Hematopoietic multipotent progenitor cell treated with erythropoietin and hydrocortisone succinate and interleukin-3 and kit ligand, for 4 days (in vitro differentiated cells): ENCODE measurements around the gene TASOR.

ENCODE experiments used
- DNase-seq: peaks from one replicate; pipeline ENCODE4 v3.0.0-alpha.2; 2015

The TASOR gene

DNA sequence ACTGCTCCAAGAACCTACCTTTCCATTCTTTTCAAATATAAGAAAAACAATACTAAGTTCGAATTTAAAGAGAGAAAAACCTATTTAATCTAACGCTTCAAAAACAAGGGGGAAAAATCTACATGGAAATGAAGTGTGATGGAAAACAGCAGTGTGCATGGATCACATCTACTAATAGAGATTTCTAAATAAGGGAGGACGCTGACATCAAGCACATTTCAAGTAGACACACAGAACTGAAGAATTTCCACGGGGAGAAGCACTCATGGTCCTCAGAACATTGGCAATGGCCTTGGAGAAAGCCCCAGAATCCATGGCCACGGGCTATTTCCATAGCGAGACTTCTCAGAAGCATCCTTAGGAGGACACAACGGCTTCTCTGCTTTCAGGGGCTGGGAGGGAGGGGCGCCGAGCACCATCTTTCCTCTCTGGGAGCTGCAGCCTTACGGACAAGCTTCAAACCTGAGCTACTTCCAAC lies 1.0 kb downstream of the TASOR start:
- DNase-seq: no peak

DNA sequence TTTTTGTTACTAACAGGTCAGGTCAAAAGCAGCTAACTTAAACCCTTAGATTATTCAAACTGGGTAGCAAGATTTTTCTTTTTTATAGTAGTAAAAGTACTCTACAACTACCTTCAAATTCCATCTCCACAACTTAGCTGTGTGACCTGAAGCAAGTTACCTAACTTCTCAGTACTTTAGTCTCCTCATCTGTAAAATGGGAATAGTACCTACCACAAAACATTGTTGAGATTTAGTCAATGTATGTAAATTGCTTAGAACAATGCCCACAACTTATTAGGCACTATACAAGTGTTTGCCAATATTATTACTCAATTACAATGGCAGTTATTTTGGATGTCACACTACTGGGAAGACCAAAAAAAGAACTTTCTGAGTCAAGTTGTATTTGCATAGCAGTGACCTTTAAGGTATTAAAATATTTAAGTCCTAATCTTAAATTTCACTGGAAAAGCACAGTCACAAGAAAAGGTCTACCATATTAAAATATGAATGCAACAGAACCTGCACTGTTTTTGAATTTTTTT lies 2.9 kb downstream of the TASOR start:
- no peak for DNase-seq

DNA sequence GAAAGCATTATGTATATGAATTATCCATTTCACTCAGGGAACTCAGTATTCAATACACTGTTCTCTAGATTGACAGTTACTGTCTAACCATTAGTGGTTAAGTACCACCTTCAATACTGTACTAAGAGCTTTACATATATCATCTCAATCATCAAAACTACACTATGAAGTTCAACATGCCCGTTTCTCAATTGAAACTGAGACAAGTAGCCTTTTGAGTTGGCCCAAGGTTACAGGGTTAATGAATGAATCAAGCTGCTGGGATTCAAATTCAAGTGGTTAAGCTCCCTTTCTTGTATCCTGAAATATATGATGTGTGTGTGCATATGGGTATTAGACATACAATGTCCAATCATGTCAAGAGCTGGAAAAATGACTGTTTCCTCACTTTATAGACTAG lies 5.8 kb downstream of the TASOR start:
- DNase-seq: no peak

DNA sequence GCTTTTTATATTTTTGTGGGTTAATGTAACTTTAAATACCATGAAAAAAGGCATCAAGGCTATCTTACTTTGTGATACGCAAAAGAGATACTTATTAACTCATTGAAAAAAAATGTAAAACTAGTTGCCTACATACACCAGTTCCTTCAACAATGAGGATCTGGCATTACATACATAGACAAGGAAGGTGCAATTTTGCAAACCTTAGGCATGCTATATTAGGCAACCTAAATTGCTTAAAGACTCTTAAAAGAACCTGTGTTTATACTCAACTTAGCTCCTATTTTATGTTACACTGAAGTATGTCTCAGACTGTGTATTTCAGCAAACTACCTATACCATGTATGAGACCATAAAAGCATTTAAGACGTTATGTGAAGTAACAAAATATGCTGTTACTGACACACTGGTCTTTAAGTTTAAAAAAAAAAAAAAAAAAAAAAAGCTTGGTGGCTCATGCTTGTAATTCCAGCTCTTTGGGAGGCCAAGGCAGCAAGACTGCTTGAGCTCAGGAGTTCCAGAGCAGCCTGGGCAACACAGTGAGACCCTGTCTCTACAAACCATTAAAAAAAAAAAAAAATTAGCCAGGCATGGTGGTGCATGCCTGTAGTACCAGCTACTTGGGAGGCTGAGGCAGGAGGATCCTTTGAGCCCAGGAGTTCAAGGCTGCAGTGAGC lies 9.1 kb downstream of the TASOR start:
- no peak for DNase-seq

DNA sequence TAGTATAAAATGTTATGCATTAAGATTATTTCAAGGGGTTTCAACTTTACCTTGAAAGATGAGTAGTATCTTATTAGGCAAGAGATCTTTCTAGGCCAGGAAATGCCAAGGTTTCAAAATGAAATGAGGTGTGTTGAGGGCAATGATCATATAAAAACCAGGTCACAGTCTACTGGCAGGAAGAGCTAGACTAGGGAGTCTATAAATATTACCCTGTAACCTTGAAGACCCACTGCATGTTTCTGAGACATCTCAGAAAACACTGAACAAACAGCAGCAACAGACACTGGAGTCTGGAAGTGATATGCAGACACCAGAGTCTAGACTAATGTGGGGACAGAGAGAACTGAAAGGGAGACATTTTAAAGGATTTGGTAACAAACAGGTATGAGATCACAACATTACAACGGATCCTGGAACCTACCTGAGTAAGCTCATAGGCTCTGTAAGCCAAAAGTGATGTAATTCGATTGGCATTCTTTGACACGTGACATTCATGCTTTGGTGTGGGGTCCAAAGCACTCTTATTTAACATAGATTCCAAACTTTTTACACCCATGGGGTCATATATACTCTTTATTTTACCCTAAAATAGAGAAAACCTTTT lies 15.0 kb downstream of the TASOR start:
- no peak for DNase-seq

DNA sequence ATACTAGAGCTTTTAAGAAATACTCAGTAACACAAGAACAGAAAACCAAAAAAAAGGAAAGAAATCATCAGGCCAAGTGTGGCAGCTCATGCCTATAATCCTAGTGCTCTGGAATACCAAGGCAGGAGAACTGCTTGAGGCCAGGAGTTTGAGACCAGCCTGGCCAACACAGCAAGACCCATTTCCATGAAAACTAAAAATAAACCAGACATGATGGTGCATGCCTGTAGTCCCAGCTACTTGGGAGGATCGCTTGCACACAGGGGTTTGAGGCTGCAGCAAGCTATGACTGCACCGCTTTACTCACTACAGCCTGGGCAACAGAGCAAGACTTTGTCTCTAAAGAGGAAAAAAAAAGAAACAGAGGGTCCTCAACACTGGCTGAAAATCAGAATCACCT lies 18.2 kb downstream of the TASOR start:
- DNase-seq: no peak

DNA sequence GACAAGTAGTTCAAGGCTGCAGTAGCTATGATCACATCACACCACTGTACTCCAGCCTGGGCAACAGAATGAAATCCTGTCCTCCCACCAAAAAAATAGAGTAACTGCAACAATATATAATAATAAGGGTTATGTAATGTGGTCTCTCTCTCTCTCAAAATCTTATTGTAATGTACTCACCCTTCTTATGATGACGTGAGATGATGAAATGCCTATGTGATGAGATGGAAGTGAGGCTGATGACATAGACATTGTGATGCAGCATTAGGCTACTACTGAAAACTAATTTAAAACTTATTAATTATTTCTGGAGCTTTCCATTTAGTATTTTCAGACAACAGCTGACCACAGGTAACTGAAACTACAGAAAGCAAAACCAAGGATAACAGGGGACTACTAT lies 27.4 kb downstream of the TASOR start:
- DNase-seq: no peak

- DNase-seq: no peak
Measured at GRCh38 chr3:56654460-56654859, 28.6 kb downstream of the TASOR start.

GRCh38 chr3:56645407-56645806 lies 37.7 kb downstream of the TASOR start:
- DNase-seq: no peak

GRCh38 chr3:56633602-56634535 lies 49.2 kb downstream of the TASOR start:
- no peak for DNase-seq
